ENCODE data around the gene GMFB. TPM values are rescaled to one million over a fixed set of nuclear protein-coding genes. Genes with fewer than 3 reads are reported as not detected.
A peak's percentile ranks its signal among the peaks of the same experiment; 100 is the strongest.

GMFB gene
- total RNA-seq, 2 donors from 2014 or later: 86.2 to 96.5 TPM

DNA sequence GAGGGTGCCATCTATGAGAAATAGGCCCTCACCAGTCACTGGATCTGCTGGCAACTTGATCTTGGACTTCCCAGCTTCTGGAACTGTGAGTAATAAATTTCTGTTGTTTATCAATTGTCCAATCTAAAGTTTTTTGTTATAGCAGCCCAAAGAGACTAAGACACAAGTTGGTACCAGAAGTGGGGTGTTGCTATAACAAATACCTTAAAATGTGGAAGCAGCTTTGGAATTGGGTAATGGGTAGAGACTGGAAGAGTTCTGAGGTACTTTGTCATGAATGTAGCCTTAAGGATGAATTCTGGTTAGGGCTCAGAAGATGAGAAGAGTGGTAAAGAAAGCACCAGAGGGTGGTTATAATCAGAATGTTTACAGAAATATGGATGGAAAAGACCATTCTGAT lies 21.5 kb downstream of the GMFB start:
- Mint-ChIP-seq H3K27ac (no peak overlapping the region), H3K4me3 (no peak overlapping the region), H3K4me1 (peaks cover 29% of the 10 kb centered on the region), H3K36me3 (ENCODE audit: low read depth) (peaks cover 19% of the 10 kb centered on the region), H3K9me3 (peaks cover 16% of the 10 kb centered on the region), H3K27me3 (ENCODE audit: insufficient read depth) (peaks cover 2% of the 10 kb centered on the region)
- Histone ChIP-seq H3K9me3 (ENCODE audit: control insufficient read depth, low read length) (peaks cover 19% of the 10 kb centered on the region), H3K27me3 (ENCODE audit: control insufficient read depth, insufficient read depth, low read length, poor library complexity, severe bottlenecking) (no peaks in the 10 kb centered on the region), H3K4me1 (ENCODE audit: control insufficient read depth, insufficient read depth, low read length) (peaks cover 4% of the 10 kb centered on the region), H3K9ac (ENCODE audit: extremely low read depth, low read length, poor library complexity, severe bottlenecking) (no peak overlapping the region), H3K27ac (ENCODE audit: low read depth, low read length) (no peak overlapping the region), H3K36me3 (ENCODE audit: control insufficient read depth, insufficient read depth, low read length) (no peaks in the 10 kb centered on the region), H3K4me3 (ENCODE audit: low read length) (no peak overlapping the region)
- no peak for DNase-seq
- TF ChIP-seq, protein P1, sequence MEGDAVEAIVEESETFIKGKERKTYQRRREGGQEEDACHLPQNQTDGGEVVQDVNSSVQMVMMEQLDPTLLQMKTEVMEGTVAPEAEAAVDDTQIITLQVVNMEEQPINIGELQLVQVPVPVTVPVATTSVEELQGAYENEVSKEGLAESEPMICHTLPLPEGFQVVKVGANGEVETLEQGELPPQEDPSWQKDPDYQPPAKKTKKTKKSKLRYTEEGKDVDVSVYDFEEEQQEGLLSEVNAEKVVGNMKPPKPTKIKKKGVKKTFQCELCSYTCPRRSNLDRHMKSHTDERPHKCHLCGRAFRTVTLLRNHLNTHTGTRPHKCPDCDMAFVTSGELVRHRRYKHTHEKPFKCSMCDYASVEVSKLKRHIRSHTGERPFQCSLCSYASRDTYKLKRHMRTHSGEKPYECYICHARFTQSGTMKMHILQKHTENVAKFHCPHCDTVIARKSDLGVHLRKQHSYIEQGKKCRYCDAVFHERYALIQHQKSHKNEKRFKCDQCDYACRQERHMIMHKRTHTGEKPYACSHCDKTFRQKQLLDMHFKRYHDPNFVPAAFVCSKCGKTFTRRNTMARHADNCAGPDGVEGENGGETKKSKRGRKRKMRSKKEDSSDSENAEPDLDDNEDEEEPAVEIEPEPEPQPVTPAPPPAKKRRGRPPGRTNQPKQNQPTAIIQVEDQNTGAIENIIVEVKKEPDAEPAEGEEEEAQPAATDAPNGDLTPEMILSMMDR (conservative IDR thresholded peaks at IDR 0.05): no peak

DNA sequence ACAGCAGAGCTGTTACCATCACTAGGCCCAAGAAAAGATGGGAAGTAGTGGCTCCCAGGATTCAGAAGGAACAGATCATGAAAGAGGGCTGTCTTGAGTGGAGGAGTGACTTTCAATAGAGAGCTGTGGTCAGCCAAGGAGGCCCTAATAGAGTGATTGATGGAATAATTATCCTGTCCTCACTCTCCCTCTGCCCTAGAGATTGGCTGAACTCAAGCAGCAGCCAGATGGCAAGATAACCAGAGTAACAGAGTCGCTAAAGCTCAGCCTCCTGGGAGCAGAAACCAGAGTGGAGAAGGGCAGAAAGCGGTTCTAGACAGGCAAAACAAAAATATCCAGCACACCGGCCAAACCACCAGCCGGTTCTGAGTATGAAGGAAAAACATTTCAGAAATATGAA lies 23.1 kb downstream of the GMFB start:
- DNase-seq: no peak
- peaks cover 16% of the 10 kb centered on the region for H3K36me3 Mint-ChIP-seq (ENCODE audit: low read depth)
- H3K36me3 ChIP-seq (ENCODE audit: control insufficient read depth, insufficient read depth, low read length): no peaks in the 10 kb centered on the region
- no peaks in the 10 kb centered on the region for H3K4me1 ChIP-seq (ENCODE audit: control insufficient read depth, insufficient read depth, low read length)
- no peak overlapping the region for H3K4me3 Mint-ChIP-seq
- peak overlapping the region; percentile 42 for H3K27ac ChIP-seq (ENCODE audit: low read depth, low read length)
- H3K27me3 Mint-ChIP-seq (ENCODE audit: insufficient read depth): peaks cover 2% of the 10 kb centered on the region
- H3K27ac Mint-ChIP-seq: no peak overlapping the region
- H3K4me1 Mint-ChIP-seq: peaks cover 14% of the 10 kb centered on the region
- H3K9me3 ChIP-seq (ENCODE audit: control insufficient read depth, low read length): peaks cover 19% of the 10 kb centered on the region
- H3K4me3 ChIP-seq (ENCODE audit: low read length): no peak overlapping the region
- TF ChIP-seq, protein P1 (conservative IDR thresholded peaks at IDR 0.05): no peak
- H3K9me3 Mint-ChIP-seq: peaks cover 16% of the 10 kb centered on the region
- H3K9ac ChIP-seq (ENCODE audit: extremely low read depth, low read length, poor library complexity, severe bottlenecking): no peak overlapping the region
- no peaks in the 10 kb centered on the region for H3K27me3 ChIP-seq (ENCODE audit: control insufficient read depth, insufficient read depth, low read length, poor library complexity, severe bottlenecking)
- 93 to 96% methylated on average over 4 of the region's 4 CpGs for WGBS, 2 experiments (ENCODE audit: insufficient coverage in 1 of 2, insufficient read length in 1 of 2)

DNA sequence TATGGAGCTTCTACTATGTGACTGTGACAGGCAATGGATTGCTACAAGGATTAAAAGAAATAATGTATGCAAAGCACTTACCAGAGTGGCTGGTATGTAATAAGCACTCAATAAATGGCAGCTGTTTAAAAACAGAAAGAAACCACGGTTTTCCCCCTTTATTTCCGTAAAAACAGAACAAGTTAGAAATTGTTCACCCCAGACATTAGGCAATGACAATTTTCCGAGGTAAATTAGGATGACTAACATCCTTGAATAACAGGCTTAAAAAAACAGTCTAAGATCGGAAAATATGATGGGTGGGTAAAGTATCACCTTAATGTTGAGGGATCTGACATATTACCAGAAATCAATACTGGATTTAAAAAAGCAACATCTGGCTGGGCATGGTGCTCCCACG lies 26.7 kb downstream of the GMFB start:
- no peaks in the 10 kb centered on the region for H3K27me3 ChIP-seq (ENCODE audit: control insufficient read depth, insufficient read depth, low read length, poor library complexity, severe bottlenecking)
- Mint-ChIP-seq H3K27me3 (ENCODE audit: insufficient read depth) (no peaks in the 10 kb centered on the region), H3K4me3 (no peak overlapping the region), H3K27ac (no peak overlapping the region), H3K9me3 (peaks cover 30% of the 10 kb centered on the region), H3K36me3 (ENCODE audit: low read depth) (no peaks in the 10 kb centered on the region), H3K4me1 (no peaks in the 10 kb centered on the region)
- 87 to 95% methylated on average over 4 to 5 of the region's 5 CpGs for WGBS, 2 experiments (ENCODE audit: insufficient coverage in 1 of 2, insufficient read length in 1 of 2)
- no peaks in the 10 kb centered on the region for H3K4me1 ChIP-seq (ENCODE audit: control insufficient read depth, insufficient read depth, low read length)
- TF ChIP-seq, protein P1 (conservative IDR thresholded peaks at IDR 0.05): no peak
- H3K9me3 ChIP-seq (ENCODE audit: control insufficient read depth, low read length): peaks cover 18% of the 10 kb centered on the region
- H3K36me3 ChIP-seq (ENCODE audit: control insufficient read depth, insufficient read depth, low read length): no peaks in the 10 kb centered on the region
- DNase-seq: no peak
- H3K9ac ChIP-seq (ENCODE audit: extremely low read depth, low read length, poor library complexity, severe bottlenecking): no peak overlapping the region
- H3K27ac ChIP-seq (ENCODE audit: low read depth, low read length): no peak overlapping the region
- H3K4me3 ChIP-seq (ENCODE audit: low read length): no peak overlapping the region

Data from endodermal cell (in vitro differentiated cells).